PC-9 (cell line): ENCODE data around the gene OTX1. TPM values are rescaled to one million over a fixed set of nuclear protein-coding genes. Genes with fewer than 3 reads are reported as not detected.

Experiments
- BruUV-seq: library from RNA; stranded (reverse); fragments of 400-500 nt; replicated peaks from 2 replicates; lab custom pipeline; 2021; lab: Mats Ljungman, UMichigan
- CTCF ChIA-PET: fragments of 300-600 bp; sonication (Branson Sonifier 250); formaldehyde crosslinking; loops from one replicate; lab custom pipeline; 2022; ENCODE audit warnings: antibody characterized with exemption; lab: Charles Lee
- POLR2A ChIA-PET: fragments of 300-600 bp; sonication (Branson Sonifier 250); formaldehyde crosslinking; loops from one replicate; lab custom pipeline; 2022; ENCODE audit warnings: antibody characterized with exemption; ENCODE audit not compliant: unreplicated experiment; lab: Charles Lee
- DNase-seq, 2 experiments: peaks; one replicate each; pipeline versions ENCODE4 v3.0.0 to v3.0.0-alpha.2; 2015 to 2022; ENCODE audit warnings: mixed read lengths in 1 of 2
- H2AFZ ChIP-seq: fragments of 200-600 bp; sonication (generic); 2 replicates; pipeline ENCODE4 v1.8.1; 2017; ENCODE audit warnings: antibody characterized with exemption
- H3F3A ChIP-seq: fragments of 200-600 bp; sonication (generic); 2 replicates; pipeline ENCODE4 v1.8.1; 2017; ENCODE audit warnings: antibody characterized with exemption, mild to moderate bottlenecking, low read depth; ENCODE audit not compliant: insufficient read depth
- H3K27ac ChIP-seq: fragments of 200-600 bp; sonication (generic); 2 replicates; pipeline ENCODE4 v1.6.1; 2016; ENCODE audit warnings: mixed run types
- H3K27me3 ChIP-seq: fragments of 200-600 bp; sonication (generic); 2 replicates; pipeline ENCODE4 v1.6.1; 2016; ENCODE audit warnings: low read depth, mixed run types; ENCODE audit not compliant: insufficient read depth
- H3K36me3 ChIP-seq: fragments of 200-600 bp; sonication (generic); 2 replicates; pipeline ENCODE4 v1.6.1; 2016; ENCODE audit warnings: low read depth, mixed run types
- H3K4me1 ChIP-seq: fragments of 200-600 bp; sonication (generic); replicated peaks from 2 replicates; pipeline ENCODE4 v1.6.1; 2016; ENCODE audit warnings: mixed run types; ENCODE audit not compliant: insufficient read depth
- H3K4me2 ChIP-seq: fragments of 200-600 bp; sonication (generic); 2 replicates; pipeline ENCODE4 v1.6.1; 2017; ENCODE audit warnings: mixed run types
- H3K4me3 ChIP-seq: fragments of 200-600 bp; sonication (generic); 2 replicates; pipeline ENCODE4 v1.6.1; 2016; ENCODE audit warnings: mixed run types
- H3K79me2 ChIP-seq: fragments of 200-600 bp; sonication (generic); 2 replicates; pipeline ENCODE4 v1.6.1; 2017; ENCODE audit warnings: low read depth, mixed run types
- H3K9me2 ChIP-seq: fragments of 200-600 bp; sonication (generic); 2 replicates; pipeline ENCODE4 v1.8.1; 2017; ENCODE audit warnings: mild to moderate bottlenecking; ENCODE audit not compliant: insufficient read depth
- H3K9me3 ChIP-seq: fragments of 200-600 bp; sonication (generic); 2 replicates; pipeline ENCODE4 v1.8.1; 2016; ENCODE audit warnings: low read depth; ENCODE audit not compliant: insufficient read depth
- H4K20me1 ChIP-seq: fragments of 200-600 bp; sonication (generic); 2 replicates; pipeline ENCODE4 v1.8.1; 2017; ENCODE audit not compliant: insufficient read depth
- EZH2 ChIP-seq: fragments of 200-600 bp; sonication (generic); IDR thresholded peaks from 2 replicates; pipeline ENCODE4 v1.8.0; 2017; ENCODE audit warnings: antibody characterized with exemption, low read depth
- intact Hi-C: fragments of 100-400 bp; cut with micrococcal nuclease; formaldehyde crosslinking; loops from one replicate; pipeline ENCODE4 v1.10.0; 2022; ENCODE audit not compliant: unreplicated experiment
- total RNA-seq: library from RNA; stranded (reverse); gene quantifications from 2 replicates; pipeline ENCODE4 v1.2.3, GENCODE V29; 2021
- TF ChIP-seq, protein P1 (sequence below): fragments of 200-600 bp; sonication (generic); conservative IDR thresholded peaks from 2 replicates; pipeline ENCODE4 v1.6.1; 2017; ENCODE audit warnings: mixed run types, antibody characterized with exemption, mild to moderate bottlenecking, moderate library complexity

Gene OTX1
- total RNA-seq, 1 experiment from 2014 or later, result 6.8 TPM

DNA sequence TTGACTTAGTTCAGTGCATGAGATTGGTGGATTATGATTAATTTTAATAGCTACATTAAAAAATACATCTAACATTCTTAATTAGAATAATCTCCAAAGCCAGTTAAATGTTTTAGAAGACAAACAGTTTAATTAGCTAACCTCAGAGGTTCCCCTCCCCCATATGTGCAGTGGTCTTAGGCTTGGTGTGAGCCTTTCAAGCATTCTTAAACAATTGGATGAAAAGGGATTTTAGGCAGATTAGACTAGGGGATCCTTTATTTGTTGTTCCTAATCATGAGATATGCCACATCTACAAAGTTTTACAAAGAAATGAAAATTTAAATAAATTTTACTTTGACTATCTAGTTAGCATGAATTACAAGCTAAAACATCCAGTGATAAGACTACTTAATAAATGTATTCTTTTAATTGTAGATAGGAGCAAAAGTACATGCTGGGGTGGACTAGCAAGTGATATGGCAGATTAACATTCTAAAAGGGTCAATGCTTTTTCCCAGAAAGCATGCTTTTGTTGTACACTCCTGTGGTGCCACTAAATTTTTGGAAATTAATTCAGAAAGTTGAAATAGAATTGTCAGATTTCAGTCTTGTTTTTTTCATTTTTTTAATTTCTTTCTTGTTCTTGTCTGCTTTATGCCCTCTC is 42.7 kb upstream of the OTX1 start:
- no peak overlapping the region for H3K4me3 ChIP-seq
- H3K4me2 ChIP-seq, result no peak overlapping the region
- no TSS peak for BruUV-seq
- no peaks in the 10 kb centered on the region for H3K27me3 ChIP-seq
- H3K4me1 ChIP-seq, result no peaks in the 10 kb centered on the region
- ChIA-PET POLR2A (no interaction called here), CTCF (no interaction called here)
- H3K9me3 ChIP-seq, result no peaks in the 10 kb centered on the region
- H3K27ac ChIP-seq, result no peak overlapping the region
- DNase-seq, result no peak
- TF ChIP-seq, protein P1, sequence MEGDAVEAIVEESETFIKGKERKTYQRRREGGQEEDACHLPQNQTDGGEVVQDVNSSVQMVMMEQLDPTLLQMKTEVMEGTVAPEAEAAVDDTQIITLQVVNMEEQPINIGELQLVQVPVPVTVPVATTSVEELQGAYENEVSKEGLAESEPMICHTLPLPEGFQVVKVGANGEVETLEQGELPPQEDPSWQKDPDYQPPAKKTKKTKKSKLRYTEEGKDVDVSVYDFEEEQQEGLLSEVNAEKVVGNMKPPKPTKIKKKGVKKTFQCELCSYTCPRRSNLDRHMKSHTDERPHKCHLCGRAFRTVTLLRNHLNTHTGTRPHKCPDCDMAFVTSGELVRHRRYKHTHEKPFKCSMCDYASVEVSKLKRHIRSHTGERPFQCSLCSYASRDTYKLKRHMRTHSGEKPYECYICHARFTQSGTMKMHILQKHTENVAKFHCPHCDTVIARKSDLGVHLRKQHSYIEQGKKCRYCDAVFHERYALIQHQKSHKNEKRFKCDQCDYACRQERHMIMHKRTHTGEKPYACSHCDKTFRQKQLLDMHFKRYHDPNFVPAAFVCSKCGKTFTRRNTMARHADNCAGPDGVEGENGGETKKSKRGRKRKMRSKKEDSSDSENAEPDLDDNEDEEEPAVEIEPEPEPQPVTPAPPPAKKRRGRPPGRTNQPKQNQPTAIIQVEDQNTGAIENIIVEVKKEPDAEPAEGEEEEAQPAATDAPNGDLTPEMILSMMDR, result no peak
- no peak for TF ChIP-seq EZH2
- no peaks in the 10 kb centered on the region for H4K20me1 ChIP-seq
- H3K36me3 ChIP-seq, result peaks cover 8% of the 10 kb centered on the region
- no peaks in the 10 kb centered on the region for H3K9me2 ChIP-seq
- H2AFZ ChIP-seq, result no peak overlapping the region
- intact Hi-C loops, result no loop called here
- H3F3A ChIP-seq, result no peaks in the 10 kb centered on the region
- no peaks in the 10 kb centered on the region for H3K79me2 ChIP-seq

DNA sequence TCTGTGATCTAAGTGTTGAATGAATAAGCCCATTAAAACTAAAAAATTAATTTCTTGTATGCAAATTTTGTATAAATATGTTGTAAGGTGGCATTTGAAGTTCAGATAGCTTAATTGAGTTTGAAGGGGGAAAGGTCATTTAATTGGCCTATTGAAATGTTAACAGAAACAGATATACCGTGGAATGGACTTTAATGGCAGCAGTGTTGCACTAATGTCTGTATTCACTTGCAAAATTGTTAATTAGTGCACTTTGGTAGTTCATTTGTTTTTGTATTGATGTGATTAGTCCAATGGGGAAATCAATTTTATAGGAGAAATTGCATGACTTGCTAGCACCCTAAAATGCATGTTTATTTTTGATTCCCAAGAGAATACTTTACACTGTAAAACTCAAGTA is 41.8 kb upstream of the OTX1 start:
- no TSS peak for BruUV-seq
- no peaks in the 10 kb centered on the region for H4K20me1 ChIP-seq
- intact Hi-C loops, result no loop called here
- no peak overlapping the region for H3K4me3 ChIP-seq
- H3K79me2 ChIP-seq, result no peaks in the 10 kb centered on the region
- H3F3A ChIP-seq, result no peaks in the 10 kb centered on the region
- H2AFZ ChIP-seq, result no peak overlapping the region
- no peak for TF ChIP-seq EZH2
- TF ChIP-seq, protein P1, result no peak
- no peak overlapping the region for H3K4me2 ChIP-seq
- H3K36me3 ChIP-seq, result peaks cover 8% of the 10 kb centered on the region
- no peaks in the 10 kb centered on the region for H3K4me1 ChIP-seq
- no peaks in the 10 kb centered on the region for H3K9me3 ChIP-seq
- ChIA-PET CTCF (no interaction called here), POLR2A (no interaction called here)
- no peak for DNase-seq
- no peaks in the 10 kb centered on the region for H3K27me3 ChIP-seq
- no peak overlapping the region for H3K27ac ChIP-seq
- H3K9me2 ChIP-seq, result no peaks in the 10 kb centered on the region

GRCh38 chr2:63009490-63009889 is 41.1 kb upstream of the OTX1 start:
- ChIA-PET CTCF (no interaction called here), POLR2A (no interaction called here)
- H4K20me1 ChIP-seq, result no peaks in the 10 kb centered on the region
- TF ChIP-seq EZH2, result no peak
- TF ChIP-seq, protein P1, result no peak
- H3K4me3 ChIP-seq, result no peak overlapping the region
- no peak overlapping the region for H2AFZ ChIP-seq
- no TSS peak for BruUV-seq
- no peak for DNase-seq
- H3K36me3 ChIP-seq, result peaks cover 12% of the 10 kb centered on the region
- no peaks in the 10 kb centered on the region for H3K9me2 ChIP-seq
- no peaks in the 10 kb centered on the region for H3K79me2 ChIP-seq
- no peaks in the 10 kb centered on the region for H3F3A ChIP-seq
- no peak overlapping the region for H3K4me2 ChIP-seq
- no peak overlapping the region for H3K27ac ChIP-seq
- no peaks in the 10 kb centered on the region for H3K9me3 ChIP-seq
- intact Hi-C loops, result no loop called here
- H3K4me1 ChIP-seq, result no peaks in the 10 kb centered on the region
- no peaks in the 10 kb centered on the region for H3K27me3 ChIP-seq
